ENCODE results near the gene DENND1C.
A peak's percentile ranks its signal among the peaks of the same experiment; 100 is the strongest.
"Not testable (repeated sequence)": the region's sequence is repeated elsewhere in the genome, so short reads cannot be mapped to it uniquely, and the experiment has no call there.

Gene DENND1C

DNA sequence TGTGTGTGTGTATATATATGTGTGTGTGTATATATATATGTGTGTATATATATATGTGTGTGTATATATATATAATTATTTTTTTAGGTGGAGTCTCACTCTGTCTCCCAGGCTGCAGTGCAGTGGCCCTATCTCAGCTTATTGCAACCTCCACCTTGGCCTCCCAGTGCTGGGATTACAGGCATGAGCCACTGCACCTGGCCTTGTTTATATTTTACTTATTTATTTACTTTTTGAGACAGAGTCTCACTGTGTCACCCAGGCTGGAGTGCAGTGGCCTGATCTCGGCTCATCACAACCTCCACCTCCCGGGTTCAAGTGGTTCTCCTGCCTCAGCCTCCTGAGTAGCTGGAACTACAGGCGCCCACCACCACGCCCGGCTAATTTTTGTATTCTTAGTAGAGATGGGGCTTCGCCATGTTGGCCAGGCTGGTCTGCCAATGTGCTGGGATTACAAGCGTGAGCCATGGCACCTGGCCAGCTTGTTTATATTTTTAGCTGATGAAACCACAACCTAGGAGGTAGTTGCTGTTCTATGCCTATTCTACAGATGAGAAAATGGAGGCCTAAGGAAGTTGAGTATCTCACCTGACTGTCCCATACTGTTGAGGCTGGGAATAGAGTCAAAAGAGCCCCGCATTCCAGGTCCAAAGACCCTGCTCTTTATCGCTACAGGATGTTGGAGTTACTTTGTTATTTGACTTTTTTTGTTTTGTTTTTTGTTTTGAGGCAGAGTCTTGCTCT, 26.6 kb upstream of the DENND1C start:
- not testable (repeated sequence) for DNase-seq

DNA sequence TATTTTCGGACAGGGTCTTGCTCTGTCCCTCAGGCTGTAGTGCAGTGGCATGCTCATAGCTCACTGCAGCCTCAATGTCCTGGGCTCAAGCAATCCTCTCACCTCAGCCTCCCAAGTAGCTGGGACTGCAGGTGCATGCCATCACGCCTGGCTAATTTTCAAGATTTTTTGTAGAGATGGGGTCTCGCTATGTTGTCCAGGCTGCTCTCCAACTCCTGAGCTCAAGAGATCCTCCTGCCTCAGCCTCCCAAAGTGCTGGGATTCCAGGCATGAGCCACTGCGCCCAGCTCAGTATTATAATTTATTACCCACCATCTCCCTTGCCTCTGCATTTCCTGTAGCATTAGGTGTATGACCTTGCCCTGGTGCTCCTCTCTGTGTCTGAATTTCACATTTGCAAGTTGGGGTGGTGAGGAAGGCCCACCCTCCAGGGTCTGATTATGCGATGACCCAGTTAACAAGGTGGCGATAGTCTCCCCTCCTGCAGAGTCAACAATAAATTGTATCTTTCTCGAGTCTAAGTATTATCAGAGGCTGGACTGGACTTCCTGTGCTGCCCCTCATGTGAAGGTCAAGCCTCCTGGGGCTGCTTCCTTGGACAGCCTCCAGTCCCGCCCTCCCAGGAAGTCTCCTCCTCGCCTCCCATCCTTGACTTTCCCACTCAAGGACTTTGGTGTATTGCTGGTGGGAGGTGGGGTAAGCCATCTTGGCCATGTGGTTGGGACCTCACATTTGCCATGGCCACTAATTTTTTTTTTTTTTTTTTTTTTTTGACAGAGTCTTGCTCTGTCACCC, 22.0 kb upstream of the DENND1C start:
- DNase-seq, result no peak

DNA sequence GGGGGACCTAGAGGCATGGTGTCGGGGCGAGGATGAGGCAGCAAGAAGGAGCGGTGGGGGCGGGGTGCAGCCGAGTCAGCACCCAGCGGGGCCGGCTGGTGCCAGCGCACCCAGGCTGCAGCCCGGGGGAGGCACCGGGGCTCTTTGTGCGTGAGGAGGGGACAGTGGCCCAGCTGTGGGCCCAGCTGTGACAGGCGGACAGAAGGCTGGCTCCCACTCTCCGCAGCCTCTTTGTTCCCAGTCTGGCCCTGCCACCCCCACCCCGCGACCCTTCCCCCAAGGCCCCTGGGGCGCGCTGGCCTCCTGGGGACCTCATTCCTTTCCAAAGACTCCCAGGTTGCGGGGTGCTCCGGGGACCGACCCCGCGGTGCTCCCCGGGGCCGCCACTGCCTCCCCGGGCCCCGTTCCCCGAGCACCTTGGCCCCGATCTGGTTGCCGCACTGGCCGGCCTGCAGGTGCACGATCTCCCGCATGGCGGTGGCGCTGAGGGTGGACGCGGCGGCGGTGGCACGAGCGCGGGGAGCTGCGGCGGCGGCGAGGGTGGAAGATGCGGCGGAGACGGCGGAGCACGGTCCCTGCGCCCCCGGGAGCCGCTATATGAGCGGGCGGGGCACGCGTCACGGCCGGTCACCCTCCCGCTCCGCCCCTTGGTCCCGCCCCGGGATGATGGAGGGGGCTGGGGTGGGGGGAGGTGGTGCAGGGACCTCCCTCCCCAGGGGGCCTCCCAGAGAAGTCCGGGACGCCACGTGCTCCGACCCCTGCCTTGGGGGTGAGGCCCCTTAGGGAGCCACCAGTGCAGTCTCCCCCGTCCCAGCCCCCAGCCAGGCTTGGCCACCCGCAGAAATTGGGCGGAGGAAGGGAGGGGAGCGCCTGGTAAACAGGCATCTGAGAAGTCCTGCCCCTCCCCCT, 20.4 kb upstream of the DENND1C start, which contains the start of gene TUBB4A:
Gene TUBB4A (minus strand): TSS at position 570 of the 909 bp plus-strand sequence. CDS start 97 bp downstream, at position 473.
- no peak for DNase-seq

DNA sequence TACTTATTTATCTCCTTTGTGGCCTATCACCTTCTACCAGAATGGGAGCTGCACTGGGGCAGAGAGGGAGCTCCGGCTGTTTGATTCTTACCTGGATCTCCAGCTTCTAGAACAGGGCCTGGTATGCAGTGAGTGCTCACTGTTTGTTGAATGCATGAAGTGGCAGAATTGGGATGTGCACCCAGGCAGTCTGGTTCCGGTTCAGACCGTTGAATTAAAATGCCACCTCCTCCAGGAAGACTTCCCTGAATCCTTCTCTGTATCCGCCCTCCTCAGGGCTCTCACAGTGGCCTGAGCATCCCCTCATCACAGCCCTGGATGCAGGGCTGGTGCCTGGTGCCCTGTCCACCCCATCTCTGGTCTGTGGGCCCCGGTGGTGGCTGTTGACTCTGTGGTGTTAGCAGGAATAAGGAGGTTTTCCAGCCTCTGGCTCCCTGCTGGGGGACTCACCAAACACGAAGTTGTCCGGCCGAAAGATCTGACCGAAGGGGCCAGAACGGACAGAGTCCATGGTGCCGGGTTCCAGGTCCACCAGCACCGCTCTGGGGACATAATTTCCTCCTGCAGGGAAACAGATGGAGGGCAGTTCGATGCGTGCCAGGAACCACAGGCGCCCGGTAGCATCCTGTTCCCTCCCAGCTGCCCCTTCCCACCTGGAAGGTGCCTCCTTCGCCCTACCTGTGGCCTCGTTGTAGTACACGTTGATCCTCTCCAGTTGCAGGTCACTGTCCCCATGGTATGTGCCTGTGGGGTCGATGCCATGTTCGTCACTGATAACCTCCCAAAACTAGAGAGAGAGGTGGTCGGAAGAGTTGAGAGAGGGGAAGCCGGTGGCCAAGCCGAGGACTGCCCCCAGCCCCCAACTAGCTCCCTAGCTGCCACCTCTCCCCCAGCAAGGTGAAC, 19.5 kb upstream of the DENND1C start:
- DNase-seq, result no peak

DNA sequence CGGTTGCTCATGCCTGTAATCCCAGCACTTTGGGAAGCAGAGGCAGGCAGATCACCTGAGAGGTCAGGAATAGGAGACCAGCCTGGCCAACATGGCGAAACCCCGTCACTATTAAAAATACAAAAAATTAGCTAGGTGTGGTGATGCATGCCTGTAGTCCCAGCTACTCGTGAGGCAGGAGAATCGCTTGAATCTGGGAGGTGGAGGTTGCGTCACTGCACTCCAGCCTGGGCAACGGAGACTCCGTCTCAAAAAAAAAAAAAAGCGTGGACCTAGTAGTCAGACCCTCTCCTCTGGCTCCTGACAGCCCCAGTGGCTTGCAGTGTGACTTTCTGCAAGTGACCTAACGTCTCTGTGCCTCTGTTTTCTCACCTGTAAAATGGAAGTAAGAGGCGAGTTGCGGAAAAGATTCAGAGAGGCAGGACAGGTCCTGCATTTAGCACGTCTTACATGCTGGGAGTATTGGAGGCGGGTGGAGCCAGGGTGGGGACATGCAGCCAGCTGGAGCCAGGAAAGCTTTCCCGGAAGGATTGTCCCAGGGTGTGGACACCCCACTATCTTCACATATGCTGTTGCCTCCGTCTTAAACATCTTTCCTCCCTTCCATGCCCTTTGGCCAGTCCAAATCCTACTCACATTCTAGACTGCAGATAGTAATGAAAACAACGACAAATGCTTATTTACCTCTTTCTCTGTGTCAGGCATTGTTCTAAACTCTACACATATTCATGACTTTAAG, 17.6 kb upstream of the DENND1C start:
- no peak for DNase-seq

DNA sequence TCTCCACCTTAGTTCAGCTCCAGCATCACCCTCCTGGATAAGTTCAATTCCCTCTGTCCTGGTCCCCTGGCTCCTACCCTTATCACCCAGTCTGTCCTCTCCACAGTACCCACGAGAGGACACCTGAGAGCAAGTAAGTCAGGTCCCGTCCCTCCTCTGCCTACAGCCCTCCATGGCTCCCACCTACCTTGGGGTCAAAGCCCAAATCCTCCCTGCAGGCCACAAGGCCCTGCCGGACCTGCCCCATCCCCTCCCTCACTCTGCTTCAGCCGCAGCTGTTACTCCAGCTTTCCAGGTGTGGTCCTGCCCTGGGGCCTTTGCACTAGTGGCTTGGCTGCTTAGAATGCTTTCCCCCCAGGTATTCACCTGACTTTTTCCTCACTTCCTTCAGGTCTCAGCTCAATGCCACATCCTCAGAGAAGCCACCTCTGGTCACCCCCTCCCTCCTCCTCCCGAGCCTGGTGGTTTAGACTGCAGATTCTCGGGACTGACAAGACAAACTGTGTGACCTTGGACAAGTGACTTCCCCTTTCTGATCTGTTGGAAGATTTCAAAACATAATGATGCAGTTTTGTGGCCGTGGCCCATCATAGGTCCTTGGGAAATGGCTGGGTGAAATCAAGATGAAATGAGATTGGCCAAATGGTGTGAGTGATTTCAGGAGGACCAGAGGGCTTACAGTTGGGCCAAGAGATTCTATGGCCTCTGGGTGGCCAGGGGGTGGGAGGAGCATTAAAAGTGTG, 16.9 kb upstream of the DENND1C start:
- no peak for DNase-seq

DNA sequence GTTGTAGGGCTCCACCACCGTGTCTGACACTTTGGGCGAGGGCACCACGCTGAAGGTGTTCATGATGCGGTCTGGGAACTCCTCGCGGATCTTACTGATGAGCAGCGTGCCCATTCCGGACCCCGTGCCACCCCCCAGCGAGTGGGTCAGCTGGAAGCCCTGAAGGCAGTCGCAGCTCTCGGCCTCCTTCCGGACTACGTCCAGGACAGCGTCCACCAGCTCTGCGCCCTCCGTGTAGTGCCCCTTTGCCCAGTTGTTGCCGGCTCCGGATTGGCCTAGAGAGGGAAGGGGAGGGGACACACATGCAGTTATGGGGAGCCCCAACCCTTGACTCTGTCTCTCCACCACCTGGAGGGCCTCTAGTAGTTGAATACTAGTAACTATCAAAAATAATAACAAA, 14.4 kb upstream of the DENND1C start:
- no peak for DNase-seq

DNA sequence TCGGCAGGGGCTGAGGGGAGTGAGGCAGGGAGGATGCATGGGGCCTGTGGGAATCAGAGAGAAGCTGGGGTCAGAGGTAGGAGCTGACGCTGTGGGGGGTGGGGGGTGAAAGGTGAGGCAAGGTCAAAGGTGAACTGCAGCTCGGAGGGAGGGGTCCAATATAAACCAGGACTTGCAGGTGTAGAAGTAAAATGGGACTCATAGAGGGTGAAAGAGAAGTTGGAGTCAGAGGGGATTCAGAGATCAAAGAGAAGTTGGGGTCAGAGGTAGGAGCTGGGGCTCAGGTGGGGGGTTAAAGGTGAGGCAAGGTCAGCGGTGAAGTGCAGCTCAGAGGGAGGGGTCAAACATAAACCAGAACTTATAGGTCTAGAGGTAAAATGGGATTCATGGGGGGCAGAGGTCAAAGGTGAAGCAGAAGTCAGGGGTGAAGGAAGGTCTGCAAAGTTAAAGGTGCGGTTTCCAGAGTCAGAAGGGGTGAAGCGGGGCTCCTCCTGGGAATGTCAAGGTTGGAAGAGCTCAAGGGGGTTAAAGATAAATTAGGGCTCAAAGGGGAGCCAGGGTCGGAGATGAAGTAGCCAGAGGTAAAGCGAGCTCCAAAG, 12.9 kb upstream of the DENND1C start:
- no peak for DNase-seq

DNA sequence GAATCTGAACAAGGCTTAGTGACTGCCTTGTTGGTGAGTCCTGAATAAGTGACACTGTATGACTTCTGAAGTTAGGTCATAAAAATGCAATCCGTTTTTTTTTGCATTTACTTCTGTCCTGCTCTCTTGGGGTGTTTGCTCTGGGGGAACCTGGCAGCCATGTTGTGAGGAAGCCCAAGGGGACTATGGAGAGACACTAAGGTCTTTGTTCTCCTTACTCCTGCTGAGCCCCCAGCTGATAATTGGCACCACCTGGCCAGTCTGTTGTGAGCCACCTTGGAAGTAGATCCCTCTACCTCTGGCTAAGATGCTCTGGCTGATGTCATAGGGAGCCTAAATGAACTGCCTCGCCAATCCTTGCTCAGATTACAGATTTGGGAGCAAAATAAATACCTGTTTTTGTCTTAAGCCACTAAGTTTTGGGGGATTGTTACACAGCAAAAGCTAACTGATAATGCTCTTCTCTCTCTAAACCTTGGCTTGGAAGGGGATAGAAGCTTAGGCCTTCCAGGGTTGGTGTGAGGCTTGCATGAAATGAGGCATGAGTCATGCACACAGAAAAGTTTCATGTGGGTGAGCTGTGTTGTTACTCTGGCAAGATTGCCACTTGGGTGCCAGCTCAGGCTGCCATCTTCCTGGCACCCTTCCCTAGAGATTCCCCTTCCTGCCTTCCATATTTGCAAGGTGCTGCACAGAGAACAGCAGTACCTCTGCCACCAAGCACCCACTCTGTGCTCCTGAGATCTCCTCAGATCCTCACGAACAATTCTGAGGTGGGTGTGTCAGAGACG, 10.4 kb upstream of the DENND1C start:
- no peak for DNase-seq

DNA sequence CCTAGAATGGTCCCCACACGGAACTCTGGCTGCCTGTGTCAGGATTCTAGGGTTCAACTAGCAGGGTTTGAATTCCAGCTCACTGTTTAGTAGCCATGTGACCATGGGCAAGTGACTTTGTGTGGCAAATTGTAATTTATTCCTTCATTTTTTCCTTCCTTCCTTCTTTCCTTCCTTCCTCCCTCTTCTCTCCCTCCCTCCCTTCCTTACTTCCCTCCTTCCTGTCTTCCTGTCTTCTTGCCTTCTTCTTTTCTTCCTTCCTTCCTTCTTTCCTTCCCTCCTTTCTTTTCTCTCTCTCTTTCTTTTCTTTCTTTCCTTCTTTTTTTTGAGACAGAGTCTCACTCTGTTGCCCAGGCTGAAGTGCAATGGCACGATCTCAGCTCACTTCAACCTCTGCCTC, 8.5 kb upstream of the DENND1C start:
- no peak for DNase-seq

DNA sequence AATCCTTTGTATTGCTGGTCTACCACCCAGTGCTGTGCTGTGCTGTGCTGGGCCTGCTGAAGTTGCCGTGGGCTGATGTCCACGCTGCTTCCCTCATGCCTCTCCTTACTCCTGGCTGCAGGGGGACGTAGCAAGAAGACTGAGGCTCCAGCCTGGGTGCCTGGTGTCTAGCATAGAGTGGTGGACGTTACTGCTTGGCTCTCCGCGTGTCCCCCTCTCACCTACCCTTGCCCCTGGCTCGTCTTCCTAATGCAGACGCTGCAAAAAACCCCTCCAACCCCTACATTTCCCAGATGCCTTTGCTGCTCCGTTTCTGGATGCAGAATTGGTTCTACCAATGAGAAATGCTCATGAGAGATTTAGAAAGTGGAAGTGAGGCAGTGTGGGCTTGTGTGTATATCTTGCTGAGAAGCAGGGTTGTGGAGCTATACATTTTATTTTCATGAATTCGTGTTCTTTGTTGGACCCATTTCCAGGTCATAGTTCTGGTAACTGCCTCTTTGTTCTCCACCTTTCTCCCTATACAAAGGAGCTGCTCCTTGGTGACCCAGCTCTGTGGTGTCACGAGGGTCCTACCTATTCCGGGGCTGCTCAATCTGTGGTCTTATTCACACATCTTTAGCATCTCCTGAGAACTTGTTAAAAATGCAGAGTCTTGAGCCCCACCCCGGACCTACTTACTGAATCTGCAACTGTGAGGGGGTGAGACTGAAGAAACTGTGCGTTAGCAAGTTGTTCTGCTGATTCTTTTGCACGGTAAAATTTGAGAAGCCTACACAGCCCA, 7.9 kb upstream of the DENND1C start:
- DNase-seq, result peak; percentile 39

DNA sequence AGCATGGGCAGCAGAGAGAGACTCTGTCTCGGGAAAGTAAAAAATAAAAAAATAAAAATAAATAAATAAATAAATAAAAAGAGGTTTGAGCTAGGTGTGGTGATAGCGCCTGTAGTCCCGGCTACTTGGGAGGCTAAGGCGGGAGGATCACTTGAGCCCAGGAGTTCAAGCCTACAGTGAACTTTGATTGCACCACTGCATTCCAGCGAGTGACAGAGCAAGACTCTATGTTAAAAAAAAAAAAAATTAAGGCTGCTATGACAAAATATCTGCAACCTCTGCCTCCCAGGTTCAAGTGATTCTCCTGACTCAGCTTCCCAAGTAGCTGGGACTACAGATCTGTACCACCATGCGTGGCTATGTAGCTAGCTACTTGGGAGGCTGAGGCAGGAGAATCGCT, 3.2 kb upstream of the DENND1C start:
- no peak for DNase-seq

DNA sequence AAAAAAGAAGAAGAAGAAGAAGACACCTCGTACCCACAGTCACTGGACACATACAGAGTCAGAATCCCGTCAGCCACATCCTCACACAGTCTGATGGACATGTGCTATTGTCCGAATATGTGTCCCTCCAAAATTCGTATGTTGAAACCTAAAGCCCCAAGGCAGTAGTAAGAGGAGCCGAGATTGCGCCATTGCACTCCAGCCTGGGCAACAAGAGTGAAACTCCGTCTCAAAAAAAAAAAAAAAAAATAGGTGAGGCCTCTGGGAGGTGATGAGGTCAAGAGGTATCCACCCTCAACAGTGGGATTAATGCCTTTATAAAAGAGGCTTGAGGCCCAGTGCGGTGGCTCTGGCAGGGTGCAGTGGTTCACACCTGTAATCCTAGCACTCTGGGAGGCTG, 2.6 kb upstream of the DENND1C start:
- DNase-seq, result no peak

DNA sequence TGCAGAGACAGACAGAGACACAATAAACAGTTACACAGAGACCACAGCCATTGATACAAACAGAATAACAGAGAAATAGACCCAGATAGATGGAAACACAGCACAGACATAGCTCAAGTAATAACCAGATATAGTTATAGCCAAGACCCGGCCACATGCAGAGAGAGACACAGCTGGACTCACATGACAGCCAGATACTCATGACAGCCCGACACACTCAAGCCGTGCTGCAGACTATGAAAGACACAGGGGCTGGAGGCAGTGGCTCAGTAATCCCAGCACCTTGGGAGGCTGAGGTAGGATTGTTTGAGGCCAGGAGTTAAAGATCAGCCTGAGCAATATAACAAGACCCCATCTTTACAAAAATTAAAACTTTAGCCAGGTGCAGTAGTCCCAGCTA, 1.6 kb upstream of the DENND1C start:
- DNase-seq, result no peak

DNA sequence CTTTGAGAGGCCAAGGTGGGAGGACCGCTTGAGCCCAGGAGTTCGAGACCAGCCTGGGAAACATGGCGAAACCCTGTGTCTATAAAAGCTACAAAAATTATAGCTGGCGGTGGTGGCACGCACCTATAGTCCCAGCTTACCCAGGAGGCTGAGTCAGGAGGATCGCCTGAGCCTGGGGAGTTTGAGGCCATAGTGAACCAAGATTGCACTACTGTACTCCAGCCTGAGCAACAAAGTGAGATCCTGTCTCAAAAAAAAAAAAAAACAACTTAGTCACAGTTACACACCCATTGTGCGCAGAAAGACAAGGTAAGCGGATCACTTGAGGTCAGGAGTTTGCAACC, 728 bp upstream of the DENND1C start:
- DNase-seq, result peak; percentile 10

DNA sequence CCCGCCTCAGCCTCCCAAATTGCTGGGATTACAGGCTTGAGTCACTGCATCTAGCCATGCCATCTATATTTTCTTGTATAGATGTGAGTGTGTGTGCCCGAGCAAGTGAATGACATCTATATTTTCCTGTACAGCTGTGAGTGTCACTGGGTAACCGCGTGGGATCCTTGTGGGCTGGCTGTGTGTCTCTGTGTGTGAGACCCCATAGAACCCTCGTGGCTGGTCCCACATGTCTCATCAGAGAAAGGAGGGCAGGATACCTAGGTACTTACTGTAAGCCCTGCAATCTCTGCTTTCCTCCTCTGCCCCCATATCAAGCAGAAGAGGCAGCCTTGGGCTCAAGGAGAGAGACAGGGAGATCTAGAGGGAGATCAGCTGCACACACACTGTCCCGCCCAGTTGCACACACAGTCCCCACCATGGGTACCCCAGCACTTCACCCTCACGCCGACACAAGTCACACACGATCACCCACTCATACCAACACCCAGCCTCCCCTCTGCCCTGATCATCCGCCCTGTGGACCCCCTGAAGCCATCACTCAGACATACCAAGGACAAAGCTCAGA, 655 bp downstream of the DENND1C start:
- DNase-seq, result peak; percentile 19

DNA sequence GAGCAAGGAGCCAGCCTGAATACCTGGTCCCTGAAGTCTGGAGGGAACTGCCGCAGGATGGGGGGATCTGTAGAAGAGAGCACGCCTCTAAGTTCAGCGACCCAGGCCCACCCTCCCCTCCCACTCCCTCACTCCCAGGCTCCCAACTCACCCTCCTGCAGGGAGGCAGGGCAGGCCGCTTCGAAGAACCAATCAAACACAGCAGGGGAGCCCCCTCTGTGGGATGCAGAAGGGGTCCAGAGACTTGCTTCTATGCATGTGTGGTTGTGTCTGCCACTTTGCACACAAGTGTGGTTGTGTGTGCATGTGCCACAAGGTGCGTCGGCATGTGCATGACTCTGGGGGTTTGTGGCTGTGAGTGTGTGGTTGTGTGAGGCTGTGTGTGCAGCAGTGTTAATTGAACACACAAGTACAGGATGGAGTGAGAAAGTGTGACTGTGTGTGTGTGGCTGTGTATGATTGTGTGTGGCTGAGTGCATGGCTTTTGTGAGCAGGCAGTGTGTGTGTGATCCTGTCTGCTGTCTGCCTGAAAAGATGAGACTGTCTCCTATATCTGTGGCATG, 1.7 kb downstream of the DENND1C start:
- peak; percentile 19 for DNase-seq

DNA sequence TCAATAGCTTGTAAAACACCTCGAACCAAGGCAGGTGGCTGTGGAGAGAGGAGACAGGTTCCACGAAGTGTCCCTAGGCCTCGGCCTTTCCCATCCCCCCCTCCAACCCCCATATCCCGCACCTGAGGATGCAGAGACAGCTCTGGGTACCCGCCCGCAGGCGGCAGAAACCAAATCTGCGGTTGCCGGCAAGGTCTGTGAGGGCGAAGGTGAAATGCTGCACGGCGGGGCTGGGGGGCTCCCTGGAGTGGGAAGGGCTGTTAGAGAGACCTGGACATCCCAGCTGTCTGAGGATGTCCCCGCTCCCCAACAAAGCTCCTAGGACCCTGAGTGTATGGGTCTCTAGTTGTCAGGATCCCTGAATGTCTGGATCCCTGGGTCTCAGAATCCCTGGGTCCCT, 2.8 kb downstream of the DENND1C start:
- no peak for DNase-seq

Measured in CD4-positive, alpha-beta T cell treated with Interleukin-4 for 4 hours (primary cell).